ENCODE measurements around the gene CCDC102B.

The CCDC102B gene

GRCh38 chr18:68791801-68792200, 6.1 kb upstream of the CCDC102B start:
- no peak overlapping the region for H3K4me3 ChIP-seq (ENCODE audit: low read depth, low read length)
- DNase-seq (ENCODE audit: low read depth), result no peak
- no peak for TF ChIP-seq CTCF (IDR thresholded peaks at IDR 0.05; ENCODE audit: low read depth, low read length, missing control alignments)

DNA sequence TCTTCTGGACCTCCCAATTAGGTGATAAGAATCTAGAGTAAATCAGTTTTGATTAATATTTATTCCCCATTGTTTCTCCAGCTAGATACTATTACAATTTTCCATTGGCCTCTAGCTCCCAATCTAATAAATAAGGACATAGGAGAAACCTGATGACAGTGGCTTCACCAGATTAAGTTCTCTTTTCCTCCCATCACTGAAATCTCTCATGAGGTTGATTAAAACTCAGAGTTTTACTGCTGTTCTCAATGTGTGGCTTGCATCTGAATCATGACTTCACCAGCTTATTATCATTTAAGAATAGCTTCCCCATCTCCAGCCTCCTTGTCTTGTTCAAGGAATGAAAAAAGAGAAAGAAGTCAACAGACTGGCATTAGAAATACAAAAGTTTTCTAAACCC, 3.9 kb upstream of the CCDC102B start:
- TF ChIP-seq CTCF (IDR thresholded peaks at IDR 0.05; ENCODE audit: low read depth, low read length, missing control alignments), result no peak
- no peak overlapping the region for H3K4me3 ChIP-seq (ENCODE audit: low read depth, low read length)
- DNase-seq (ENCODE audit: low read depth), result no peak

DNA sequence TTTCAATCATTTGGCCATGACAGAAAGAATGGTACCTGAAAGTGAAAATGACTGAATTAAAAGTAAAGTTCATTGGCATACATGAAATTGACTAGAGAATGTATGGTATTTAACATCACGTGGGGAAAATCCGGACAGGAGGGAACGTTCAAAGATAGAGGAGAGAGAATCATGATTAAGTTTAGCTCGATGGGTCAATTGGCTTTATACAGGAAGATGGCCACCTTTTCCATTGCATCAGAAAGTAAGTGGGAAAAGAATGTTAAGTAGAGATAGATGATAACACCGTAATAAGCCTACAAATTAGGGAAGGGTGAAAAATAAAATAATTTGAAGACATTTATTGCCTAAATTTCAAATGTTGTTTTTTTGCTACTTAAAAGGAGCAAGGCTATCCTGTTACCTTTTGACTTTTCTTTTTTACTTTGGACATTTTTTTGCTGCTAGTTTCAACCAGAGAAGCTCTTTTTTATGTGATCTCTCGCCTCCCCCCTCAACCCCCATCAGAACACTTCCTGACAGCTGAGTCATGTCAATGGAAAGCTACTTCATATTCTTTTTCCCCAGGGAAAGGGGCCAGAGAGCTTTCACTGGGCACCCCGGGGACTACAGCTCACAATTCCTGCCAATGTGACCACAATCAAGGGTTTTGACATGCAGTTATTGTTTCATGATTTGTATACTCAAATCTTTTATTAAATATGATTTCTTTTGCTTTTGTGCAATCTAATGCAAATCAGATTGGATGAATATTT, 767 bp upstream of the CCDC102B start:
- DNase-seq (ENCODE audit: low read depth), result no peak
- no peak for TF ChIP-seq CTCF (IDR thresholded peaks at IDR 0.05; ENCODE audit: low read depth, low read length, missing control alignments)

GRCh38 chr18:68800075-68800474, 2.2 kb downstream of the CCDC102B start:
- no peak for DNase-seq (ENCODE audit: low read depth)
- no peak overlapping the region for H3K4me3 ChIP-seq (ENCODE audit: low read depth, low read length)
- TF ChIP-seq CTCF (IDR thresholded peaks at IDR 0.05; ENCODE audit: low read depth, low read length, missing control alignments), result no peak

More for the DNA sequence above, 767 bp upstream of the CCDC102B start:
- no peak overlapping the region for H3K4me3 ChIP-seq (ENCODE audit: low read depth, low read length)

DNA sequence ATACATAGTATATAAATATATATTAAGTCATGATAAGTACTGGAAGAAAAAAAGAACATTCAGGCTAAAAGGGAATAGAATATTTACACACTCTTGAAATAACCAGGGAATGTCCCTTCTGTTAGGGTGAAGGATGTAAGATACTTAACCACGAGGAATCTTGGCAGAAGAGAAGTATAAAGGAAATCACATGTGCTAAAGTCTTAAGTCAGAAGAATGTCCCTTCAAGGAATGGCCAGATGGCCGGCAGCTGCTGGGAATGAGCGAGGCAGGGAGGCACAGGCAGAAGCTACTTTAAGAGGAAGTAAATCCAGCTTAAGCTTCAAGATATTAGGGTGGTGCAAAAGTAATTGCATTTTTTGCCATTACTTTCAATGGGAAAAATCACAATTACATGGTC, 5.5 kb downstream of the CCDC102B start:
- no peak for DNase-seq (ENCODE audit: low read depth)
- H3K4me3 ChIP-seq (ENCODE audit: low read depth, low read length), result no peak overlapping the region
- TF ChIP-seq CTCF (IDR thresholded peaks at IDR 0.05; ENCODE audit: low read depth, low read length, missing control alignments), result no peak

- DNase-seq (ENCODE audit: low read depth), result no peak
- H3K4me3 ChIP-seq (ENCODE audit: low read depth, low read length), result no peak overlapping the region
- no peak for TF ChIP-seq CTCF (IDR thresholded peaks at IDR 0.05; ENCODE audit: low read depth, low read length, missing control alignments)
Measured at GRCh38 chr18:68817584-68817983, 19.7 kb downstream of the CCDC102B start.

DNA sequence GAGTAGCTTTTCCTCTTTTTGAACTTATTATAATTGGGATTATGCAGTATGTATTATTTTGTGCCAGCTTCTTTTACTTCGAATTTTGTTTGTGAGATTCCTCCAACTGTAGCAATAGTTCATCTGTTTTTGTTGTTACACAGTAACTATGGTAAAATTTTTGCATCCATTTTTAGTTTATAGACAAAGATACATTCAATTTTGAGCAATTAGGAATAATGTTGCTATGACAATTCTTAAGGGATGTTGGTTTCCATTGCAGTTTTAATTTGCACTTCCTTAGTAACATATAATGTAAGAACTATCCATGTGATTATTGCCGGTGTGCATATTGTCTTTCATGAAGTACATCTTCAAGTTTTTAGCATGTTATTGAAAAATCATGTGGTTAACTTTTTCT, 20.7 kb downstream of the CCDC102B start:
- no peak for TF ChIP-seq CTCF (IDR thresholded peaks at IDR 0.05; ENCODE audit: low read depth, low read length, missing control alignments)
- no peak for DNase-seq (ENCODE audit: low read depth)
- H3K4me3 ChIP-seq (ENCODE audit: low read depth, low read length), result no peak overlapping the region

All from GM12864 (cell line).